WI38 (cell line): ENCODE data around the gene GIT2.

Experiments
- H3K4me3 ChIP-seq: 2 replicates; pipeline ENCODE4 v1.5.1; 2011; ENCODE audit warnings: low read depth, mild to moderate bottlenecking, control low read depth, low read length
- CTCF ChIP-seq: IDR thresholded peaks from 2 replicates; pipeline ENCODE4 v1.5.1; 2012; ENCODE audit warnings: low read depth, mild to moderate bottlenecking, control low read depth, low read length

Gene GIT2

GRCh38 chr12:109926488-109927210, 69.5 kb downstream of the GIT2 start:
- no peak overlapping the region for H3K4me3 ChIP-seq
- TF ChIP-seq CTCF = no peak

- TF ChIP-seq CTCF = no peak
- no peak overlapping the region for H3K4me3 ChIP-seq
Observed at GRCh38 chr12:109926016-109926415, 70.2 kb downstream of the GIT2 start.

- no peak for TF ChIP-seq CTCF
- no peak overlapping the region for H3K4me3 ChIP-seq
Observed at GRCh38 chr12:109925185-109925840, 70.9 kb downstream of the GIT2 start.

- TF ChIP-seq CTCF = no peak
- H3K4me3 ChIP-seq = no peak overlapping the region
Observed at GRCh38 chr12:109923481-109924245, 72.5 kb downstream of the GIT2 start.

- TF ChIP-seq CTCF = no peak
- no peak overlapping the region for H3K4me3 ChIP-seq
Observed at GRCh38 chr12:109923038-109923437, 73.1 kb downstream of the GIT2 start.

GRCh38 chr12:109921982-109922381, 74.2 kb downstream of the GIT2 start:
- H3K4me3 ChIP-seq = no peak overlapping the region
- TF ChIP-seq CTCF = no peak
